Testis (tissue), 3 donors: ENCODE measurements around the gene PRELID3B. TPM values are rescaled to one million over a fixed set of nuclear protein-coding genes. Genes with fewer than 3 reads are reported as not detected.

Experiments
- DNase-seq: peaks from one replicate; pipeline ENCODE4 v3.0.0-alpha.2; 2019
- H3K27ac ChIP-seq, 2 donors: fragments of 200-600 bp; sonication (generic); one replicate each; pipeline ENCODE4 v1.5.1; 2019
- H3K27me3 ChIP-seq: fragments of 200-600 bp; sonication (generic); one replicate; pipeline ENCODE4 v1.5.1; 2019
- H3K36me3 ChIP-seq: fragments of 200-600 bp; sonication (generic); one replicate; pipeline ENCODE4 v1.5.1; 2017; ENCODE audit warnings: low read depth; ENCODE audit errors: missing control alignments
- H3K4me1 ChIP-seq: fragments of 200-600 bp; sonication (generic); one replicate; pipeline ENCODE4 v1.5.1; 2019
- H3K4me3 ChIP-seq, 2 donors: fragments of 200-600 bp; sonication (generic); one replicate each; pipeline ENCODE4 v1.5.1; 2017 to 2019
- H3K9me3 ChIP-seq: fragments of 200-600 bp; sonication (generic); one replicate; pipeline ENCODE4 v1.5.1; 2017
- POLR2A ChIP-seq: fragments of 450-650 bp; IDR thresholded peaks from one replicate; pipeline ENCODE4 v1.6.1; 2017; ENCODE audit warnings: antibody characterized with exemption, mild to moderate bottlenecking, moderate library complexity
- WGBS, 2 donors: methylation state at CpG; one replicate each; pipeline ENCODE4 v1.1.5; 2018; 5-methylcytosine and 5-hydroxymethylcytosine counted together
- intact Hi-C: fragments of 100-400 bp; cut with DNase I; formaldehyde crosslinking; loops from one replicate; pipeline ENCODE4 v1.15.1; 2023; ENCODE audit warnings: low total_unique reads
- polyA plus RNA-seq: library from polyadenylated mRNA; stranded (reverse); fragments of 350-450 nt; fragmentation: Illumina TruSeq; extraction: RNeasy Lipid Tissue Mini Kit (QIAGEN cat#74804); gene quantifications from one replicate; pipeline ENCODE4 v1.2.3, GENCODE V29; 2014; ENCODE audit warnings: low read depth, low replicate concordance; ENCODE audit not compliant: insufficient read depth
- total RNA-seq, 2 donors: library from RNA; depleted of rRNA; stranded (reverse); fragments of >200 nt; gene quantifications; one replicate each; pipeline ENCODE4 v1.2.3, GENCODE V29; 2016
- TF ChIP-seq, protein P1 (sequence below), 3 experiments: fragments of 450-650 bp in 2 of 3; fragments of 200-600 bp in 1 of 3; sonication (generic) in 1 of 3; IDR thresholded peaks; one replicate each; pipeline ENCODE4 v1.5.1; 2016 to 2019; ENCODE audit warnings: antibody characterized with exemption in 3 of 3, mild to moderate bottlenecking in 2 of 3, moderate library complexity in 1 of 3

The PRELID3B gene
- total and polyA plus RNA-seq, 3 donors from 2014 or later = 29.1 to 54.3 (median 35.3) TPM

DNA sequence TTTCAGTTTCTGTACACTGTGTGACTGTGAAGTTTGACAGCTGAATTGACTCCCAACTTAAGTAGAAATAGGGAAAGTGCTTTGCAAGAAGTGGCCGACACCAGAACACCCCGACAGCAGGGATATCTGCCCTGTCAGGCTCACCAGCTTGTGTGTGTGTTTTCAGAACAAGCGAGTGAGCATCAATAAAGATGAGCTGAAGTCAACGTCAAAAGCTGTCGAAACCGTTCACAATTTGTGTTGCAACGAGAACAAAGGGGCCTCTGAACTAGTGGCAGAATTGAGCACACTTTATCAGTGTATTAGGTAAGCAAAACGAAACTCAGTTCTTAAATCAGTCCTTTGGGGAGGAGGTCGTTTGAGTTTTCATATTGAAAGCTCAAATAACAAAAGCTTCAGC lies 50.9 kb downstream of the PRELID3B start:
- 68 to 75% methylated on average over 9 of the region's 9 CpGs for WGBS, 2 donors
- no peak for TF ChIP-seq POLR2A
- TF ChIP-seq, protein P1, sequence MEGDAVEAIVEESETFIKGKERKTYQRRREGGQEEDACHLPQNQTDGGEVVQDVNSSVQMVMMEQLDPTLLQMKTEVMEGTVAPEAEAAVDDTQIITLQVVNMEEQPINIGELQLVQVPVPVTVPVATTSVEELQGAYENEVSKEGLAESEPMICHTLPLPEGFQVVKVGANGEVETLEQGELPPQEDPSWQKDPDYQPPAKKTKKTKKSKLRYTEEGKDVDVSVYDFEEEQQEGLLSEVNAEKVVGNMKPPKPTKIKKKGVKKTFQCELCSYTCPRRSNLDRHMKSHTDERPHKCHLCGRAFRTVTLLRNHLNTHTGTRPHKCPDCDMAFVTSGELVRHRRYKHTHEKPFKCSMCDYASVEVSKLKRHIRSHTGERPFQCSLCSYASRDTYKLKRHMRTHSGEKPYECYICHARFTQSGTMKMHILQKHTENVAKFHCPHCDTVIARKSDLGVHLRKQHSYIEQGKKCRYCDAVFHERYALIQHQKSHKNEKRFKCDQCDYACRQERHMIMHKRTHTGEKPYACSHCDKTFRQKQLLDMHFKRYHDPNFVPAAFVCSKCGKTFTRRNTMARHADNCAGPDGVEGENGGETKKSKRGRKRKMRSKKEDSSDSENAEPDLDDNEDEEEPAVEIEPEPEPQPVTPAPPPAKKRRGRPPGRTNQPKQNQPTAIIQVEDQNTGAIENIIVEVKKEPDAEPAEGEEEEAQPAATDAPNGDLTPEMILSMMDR (IDR thresholded peaks at IDR 0.05) = no peak
- Histone ChIP-seq H3K36me3 (no peaks in the 10 kb centered on the region), H3K4me3 (no peak overlapping the region), H3K27ac (peak overlapping the region in 1 of 2 donors; percentile 10), H3K9me3 (no peaks in the 10 kb centered on the region), H3K4me1 (no peaks in the 10 kb centered on the region), H3K27me3 (no peaks in the 10 kb centered on the region)
- intact Hi-C loops = no loop called here
- DNase-seq = peak; percentile 47

DNA sequence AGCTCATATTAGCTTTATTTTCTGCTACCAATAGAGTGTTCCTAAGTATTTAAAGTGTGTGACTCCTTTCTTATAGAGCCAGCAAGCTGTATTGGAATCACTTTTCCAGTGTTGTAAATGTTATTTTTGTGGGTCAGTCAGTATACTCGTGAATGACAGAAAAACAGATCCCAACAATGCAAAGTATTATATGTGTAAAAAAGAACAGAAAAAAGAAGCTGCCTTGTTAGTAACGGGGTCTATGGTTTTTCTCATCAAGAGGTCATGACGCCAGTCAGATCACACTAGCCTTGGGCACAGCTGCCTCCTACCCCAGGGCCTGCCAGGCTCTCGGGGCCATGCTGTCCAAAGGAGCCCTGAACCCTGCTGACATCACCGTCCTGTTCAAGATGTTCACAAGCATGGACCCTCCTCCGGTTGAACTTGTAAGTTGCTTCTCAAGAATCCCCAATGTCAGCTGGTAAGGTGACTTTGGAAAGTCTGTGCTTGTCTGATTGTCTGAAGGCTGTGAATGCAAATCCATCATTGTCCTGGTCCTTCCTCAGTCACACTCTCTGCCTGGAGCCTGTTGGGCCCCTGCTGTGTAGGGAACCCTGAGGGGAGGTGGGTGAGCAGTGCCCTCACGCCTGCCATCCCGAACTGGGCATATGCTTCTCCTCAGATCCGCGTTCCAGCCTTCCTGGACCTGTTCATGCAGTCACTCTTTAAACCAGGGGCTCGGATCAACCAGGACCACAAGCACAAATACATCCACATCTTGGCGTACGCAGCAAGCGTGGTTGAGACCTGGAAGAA lies 51.7 kb downstream of the PRELID3B start:
- DNase-seq = no peak
- no peaks in the 10 kb centered on the region for H3K9me3 ChIP-seq
- no peaks in the 10 kb centered on the region for H3K36me3 ChIP-seq
- intact Hi-C loops = no loop called here
- no peaks in the 10 kb centered on the region for H3K4me1 ChIP-seq
- peak overlapping the region in 1 of 2 donors; percentile 57 for H3K27ac ChIP-seq
- no peak for TF ChIP-seq POLR2A
- TF ChIP-seq, protein P1 (IDR thresholded peaks at IDR 0.05) = no peak
- 79 to 88% methylated on average over 14 of the region's 14 CpGs for WGBS, 2 donors
- no peaks in the 10 kb centered on the region for H3K27me3 ChIP-seq
- H3K4me3 ChIP-seq = no peak overlapping the region

DNA sequence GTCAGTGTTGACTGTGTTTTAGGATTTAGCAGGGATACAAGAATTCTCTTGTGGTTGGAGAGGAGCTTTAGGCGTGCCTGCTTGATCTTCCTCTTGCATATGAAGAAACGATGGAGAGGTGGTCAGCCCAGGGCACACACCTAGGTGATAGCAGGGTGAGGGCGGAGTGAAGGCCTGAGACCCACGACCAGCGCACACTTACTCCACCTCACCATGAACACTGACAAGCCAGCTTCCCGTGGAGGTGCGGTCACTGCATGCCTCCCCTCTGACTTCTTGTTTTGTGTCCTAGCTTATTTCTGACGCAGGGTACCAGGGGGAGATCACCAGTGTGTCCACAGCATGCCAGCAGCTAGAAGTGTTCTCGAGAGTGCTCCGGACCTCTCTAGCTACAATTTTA lies 53.4 kb downstream of the PRELID3B start:
- WGBS, 2 donors = 89 to 90% methylated on average over 10 of the region's 10 CpGs

DNA sequence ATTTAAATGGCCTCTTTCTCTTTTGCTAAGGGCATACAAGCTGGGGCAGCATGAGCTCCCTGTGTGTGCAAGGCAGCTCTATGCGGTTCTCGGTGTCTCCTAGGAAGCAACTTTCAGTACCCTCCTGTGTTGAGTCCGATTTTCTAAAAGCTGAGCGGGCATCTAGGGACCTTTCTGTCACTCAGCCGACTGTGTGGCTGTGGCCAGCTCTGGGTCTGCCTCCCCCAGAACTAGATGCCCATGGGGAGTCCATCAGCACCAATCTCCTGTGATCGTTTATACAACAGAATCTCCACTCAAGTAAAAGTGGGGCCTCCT lies 54.1 kb downstream of the PRELID3B start:
- WGBS, 2 donors = 80 to 87% methylated on average over 6 of the region's 6 CpGs
- no peak for DNase-seq
- Histone ChIP-seq H3K27me3 (no peaks in the 10 kb centered on the region), H3K27ac (no peak overlapping the region), H3K9me3 (no peaks in the 10 kb centered on the region), H3K4me1 (no peaks in the 10 kb centered on the region), H3K36me3 (no peaks in the 10 kb centered on the region), H3K4me3 (no peak overlapping the region)
- no peak for TF ChIP-seq POLR2A
- TF ChIP-seq, protein P1 (IDR thresholded peaks at IDR 0.05) = no peak
- intact Hi-C loops = no loop called here

More for the DNA sequence above, 53.4 kb downstream of the PRELID3B start:
- H3K9me3 ChIP-seq = no peaks in the 10 kb centered on the region
- no peak overlapping the region for H3K4me3 ChIP-seq
- no peak overlapping the region for H3K27ac ChIP-seq
- H3K36me3 ChIP-seq = no peaks in the 10 kb centered on the region
- TF ChIP-seq, protein P1 (IDR thresholded peaks at IDR 0.05) = no peak
- no peak for TF ChIP-seq POLR2A
- H3K4me1 ChIP-seq = no peaks in the 10 kb centered on the region
- H3K27me3 ChIP-seq = no peaks in the 10 kb centered on the region
- intact Hi-C loops = no loop called here
- no peak for DNase-seq
